ENCODE results near the gene ALPL. TPM values are rescaled to one million over a fixed set of nuclear protein-coding genes. Genes with fewer than 3 reads are reported as not detected.
A peak's percentile ranks its signal among the peaks of the same experiment; 100 is the strongest.

The ALPL gene
- total and polyA plus RNA-seq, 4 donors = 3.3 to 93.1 (median 40.7) TPM

DNA sequence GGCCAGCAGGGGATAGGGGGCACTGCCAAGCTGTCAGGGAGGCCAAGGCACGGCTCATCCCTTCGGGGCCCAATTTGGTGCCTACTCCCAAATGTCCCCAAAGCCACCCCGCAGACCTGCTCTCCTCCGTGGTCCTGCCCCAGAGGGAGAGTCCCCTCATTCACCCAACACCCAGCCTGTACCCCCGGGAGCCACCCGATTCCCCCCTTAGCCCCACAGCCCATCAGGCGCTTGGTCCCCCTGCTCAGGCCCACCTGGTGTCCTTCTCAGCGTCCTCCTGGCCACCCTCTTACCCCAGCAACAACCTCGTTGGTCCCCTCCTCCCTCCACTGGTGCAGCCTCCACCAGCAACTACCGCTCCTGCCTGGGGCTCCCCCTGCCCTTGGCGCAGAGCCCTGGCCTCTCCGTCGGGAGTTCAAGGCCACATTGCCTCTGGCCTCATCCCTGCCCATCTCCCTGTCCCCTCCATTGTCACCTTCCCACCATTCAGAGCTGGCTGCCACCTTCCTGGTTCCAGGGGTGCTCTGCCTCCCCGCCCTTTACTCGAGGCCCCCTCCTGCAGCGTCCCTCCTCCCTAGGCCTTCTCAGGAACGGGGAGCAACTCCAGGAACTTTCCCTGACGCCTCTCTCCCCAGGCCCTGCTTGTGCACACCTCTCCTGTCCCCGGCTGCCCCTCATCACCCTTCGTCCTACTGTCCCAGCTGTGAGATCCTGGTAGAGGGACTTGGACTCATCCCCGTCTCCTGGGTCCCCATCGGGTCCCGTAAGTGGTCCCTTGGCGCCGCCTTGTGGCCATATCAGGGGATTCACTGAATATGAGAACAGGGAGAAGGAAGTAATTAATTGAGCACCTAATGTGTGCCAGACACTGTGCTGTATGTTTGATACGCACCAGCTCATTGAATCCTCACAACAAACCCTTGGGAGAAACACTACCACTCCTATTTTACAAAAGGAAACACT lies 86.0 kb downstream of the ALPL start:
- H3K36me3 ChIP-seq (ENCODE audit: control insufficient read depth in 4 of 4, insufficient read depth in 3 of 4, low read depth in 1 of 4, low read length in 3 of 4) = peaks cover 0 to 4% (median 3%) of the 10 kb centered on the region in 4 donors
- DNase-seq (ENCODE audit: low spot score) = peak; percentile 74
- 61% methylated on average over 26 of the region's 26 CpGs for WGBS
- no peak overlapping the region for H3K4me3 ChIP-seq (ENCODE audit: low read depth in 1 of 3, low read length in 3 of 3)
- no peak overlapping the region for H3K27ac ChIP-seq (ENCODE audit: low read depth in 1 of 2, low read length in 2 of 2)
- no peak for TF ChIP-seq EGR1 (IDR thresholded peaks at IDR 0.05; ENCODE audit: low read depth in 2 of 2)
- TF ChIP-seq RXRA (IDR thresholded peaks at IDR 0.05) = no peak
- no peak for TF ChIP-seq YY1 (IDR thresholded peaks at IDR 0.05)
- no peak for TF ChIP-seq NR2F2 (IDR thresholded peaks at IDR 0.05)
- TF ChIP-seq, protein P1, sequence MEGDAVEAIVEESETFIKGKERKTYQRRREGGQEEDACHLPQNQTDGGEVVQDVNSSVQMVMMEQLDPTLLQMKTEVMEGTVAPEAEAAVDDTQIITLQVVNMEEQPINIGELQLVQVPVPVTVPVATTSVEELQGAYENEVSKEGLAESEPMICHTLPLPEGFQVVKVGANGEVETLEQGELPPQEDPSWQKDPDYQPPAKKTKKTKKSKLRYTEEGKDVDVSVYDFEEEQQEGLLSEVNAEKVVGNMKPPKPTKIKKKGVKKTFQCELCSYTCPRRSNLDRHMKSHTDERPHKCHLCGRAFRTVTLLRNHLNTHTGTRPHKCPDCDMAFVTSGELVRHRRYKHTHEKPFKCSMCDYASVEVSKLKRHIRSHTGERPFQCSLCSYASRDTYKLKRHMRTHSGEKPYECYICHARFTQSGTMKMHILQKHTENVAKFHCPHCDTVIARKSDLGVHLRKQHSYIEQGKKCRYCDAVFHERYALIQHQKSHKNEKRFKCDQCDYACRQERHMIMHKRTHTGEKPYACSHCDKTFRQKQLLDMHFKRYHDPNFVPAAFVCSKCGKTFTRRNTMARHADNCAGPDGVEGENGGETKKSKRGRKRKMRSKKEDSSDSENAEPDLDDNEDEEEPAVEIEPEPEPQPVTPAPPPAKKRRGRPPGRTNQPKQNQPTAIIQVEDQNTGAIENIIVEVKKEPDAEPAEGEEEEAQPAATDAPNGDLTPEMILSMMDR (IDR thresholded peaks at IDR 0.05; ENCODE audit: low read depth, low read length, missing input control) = peak; percentile 68
- TF ChIP-seq, protein P2, sequence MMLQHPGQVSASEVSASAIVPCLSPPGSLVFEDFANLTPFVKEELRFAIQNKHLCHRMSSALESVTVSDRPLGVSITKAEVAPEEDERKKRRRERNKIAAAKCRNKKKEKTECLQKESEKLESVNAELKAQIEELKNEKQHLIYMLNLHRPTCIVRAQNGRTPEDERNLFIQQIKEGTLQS (IDR thresholded peaks at IDR 0.05) = no peak
- TF ChIP-seq, protein P3, sequence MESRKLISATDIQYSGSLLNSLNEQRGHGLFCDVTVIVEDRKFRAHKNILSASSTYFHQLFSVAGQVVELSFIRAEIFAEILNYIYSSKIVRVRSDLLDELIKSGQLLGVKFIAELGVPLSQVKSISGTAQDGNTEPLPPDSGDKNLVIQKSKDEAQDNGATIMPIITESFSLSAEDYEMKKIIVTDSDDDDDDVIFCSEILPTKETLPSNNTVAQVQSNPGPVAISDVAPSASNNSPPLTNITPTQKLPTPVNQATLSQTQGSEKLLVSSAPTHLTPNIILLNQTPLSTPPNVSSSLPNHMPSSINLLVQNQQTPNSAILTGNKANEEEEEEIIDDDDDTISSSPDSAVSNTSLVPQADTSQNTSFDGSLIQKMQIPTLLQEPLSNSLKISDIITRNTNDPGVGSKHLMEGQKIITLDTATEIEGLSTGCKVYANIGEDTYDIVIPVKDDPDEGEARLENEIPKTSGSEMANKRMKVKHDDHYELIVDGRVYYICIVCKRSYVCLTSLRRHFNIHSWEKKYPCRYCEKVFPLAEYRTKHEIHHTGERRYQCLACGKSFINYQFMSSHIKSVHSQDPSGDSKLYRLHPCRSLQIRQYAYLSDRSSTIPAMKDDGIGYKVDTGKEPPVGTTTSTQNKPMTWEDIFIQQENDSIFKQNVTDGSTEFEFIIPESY (IDR thresholded peaks at IDR 0.05) = no peak
- TF ChIP-seq RAD21 (IDR thresholded peaks at IDR 0.05) = peak; percentile 86 to 89
- no peak overlapping the region for H3K9ac ChIP-seq (ENCODE audit: low read depth in 1 of 2, low read length in 2 of 2)
- H3K9me3 ChIP-seq (ENCODE audit: control insufficient read depth in 4 of 4, low read length in 3 of 4) = no peaks in the 10 kb centered on the region
- H3K4me1 ChIP-seq (ENCODE audit: control insufficient read depth in 4 of 4, insufficient read depth in 4 of 4, low read length in 3 of 4) = no peaks in the 10 kb centered on the region
- no peaks in the 10 kb centered on the region for H3K27me3 ChIP-seq (ENCODE audit: control insufficient read depth in 4 of 4, insufficient read depth in 4 of 4, low read length in 3 of 4)

DNA sequence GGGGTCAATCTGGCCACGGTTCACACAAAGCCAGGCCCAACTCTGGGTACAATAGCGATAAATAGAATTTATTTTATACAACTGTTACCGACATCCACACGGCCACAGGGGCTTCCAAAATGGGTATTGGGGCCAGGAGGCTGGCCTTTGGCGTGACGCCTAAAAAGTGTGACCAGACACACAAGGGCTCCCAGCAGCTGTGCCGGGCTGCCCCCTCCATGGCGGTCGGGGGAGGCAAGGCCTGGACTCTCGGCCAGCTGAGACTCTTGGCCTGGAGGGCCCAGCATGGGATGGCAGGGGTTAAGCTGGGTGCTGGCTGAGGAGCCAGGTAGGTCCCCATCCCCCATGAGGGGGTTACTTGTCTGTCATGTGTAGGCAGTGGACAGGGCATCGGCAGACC lies 87.0 kb downstream of the ALPL start:
- Histone ChIP-seq H3K4me1 (ENCODE audit: control insufficient read depth in 4 of 4, insufficient read depth in 4 of 4, low read length in 3 of 4) (no peaks in the 10 kb centered on the region), H3K36me3 (ENCODE audit: control insufficient read depth in 4 of 4, insufficient read depth in 3 of 4, low read depth in 1 of 4, low read length in 3 of 4) (peaks cover 0 to 4% (median 3%) of the 10 kb centered on the region in 4 donors), H3K9ac (ENCODE audit: low read depth in 1 of 2, low read length in 2 of 2) (no peak overlapping the region), H3K27ac (ENCODE audit: low read depth in 1 of 2, low read length in 2 of 2) (no peak overlapping the region), H3K9me3 (ENCODE audit: control insufficient read depth in 4 of 4, low read length in 3 of 4) (no peaks in the 10 kb centered on the region), H3K4me3 (ENCODE audit: low read depth in 1 of 3, low read length in 3 of 3) (no peak overlapping the region), H3K27me3 (ENCODE audit: control insufficient read depth in 4 of 4, insufficient read depth in 4 of 4, low read length in 3 of 4) (no peaks in the 10 kb centered on the region)
- DNase-seq (ENCODE audit: low spot score) = no peak
- 86% methylated on average over 11 of the region's 11 CpGs for WGBS
- TF ChIP-seq FOXA2 (IDR thresholded peaks at IDR 0.05) = no peak
- TF ChIP-seq HNF4A (conservative IDR thresholded peaks at IDR 0.05) = no peak
- no peak for TF ChIP-seq JUND (IDR thresholded peaks at IDR 0.05)
- TF ChIP-seq SP1 (IDR thresholded peaks at IDR 0.05) = no peak
- TF ChIP-seq, protein P4, sequence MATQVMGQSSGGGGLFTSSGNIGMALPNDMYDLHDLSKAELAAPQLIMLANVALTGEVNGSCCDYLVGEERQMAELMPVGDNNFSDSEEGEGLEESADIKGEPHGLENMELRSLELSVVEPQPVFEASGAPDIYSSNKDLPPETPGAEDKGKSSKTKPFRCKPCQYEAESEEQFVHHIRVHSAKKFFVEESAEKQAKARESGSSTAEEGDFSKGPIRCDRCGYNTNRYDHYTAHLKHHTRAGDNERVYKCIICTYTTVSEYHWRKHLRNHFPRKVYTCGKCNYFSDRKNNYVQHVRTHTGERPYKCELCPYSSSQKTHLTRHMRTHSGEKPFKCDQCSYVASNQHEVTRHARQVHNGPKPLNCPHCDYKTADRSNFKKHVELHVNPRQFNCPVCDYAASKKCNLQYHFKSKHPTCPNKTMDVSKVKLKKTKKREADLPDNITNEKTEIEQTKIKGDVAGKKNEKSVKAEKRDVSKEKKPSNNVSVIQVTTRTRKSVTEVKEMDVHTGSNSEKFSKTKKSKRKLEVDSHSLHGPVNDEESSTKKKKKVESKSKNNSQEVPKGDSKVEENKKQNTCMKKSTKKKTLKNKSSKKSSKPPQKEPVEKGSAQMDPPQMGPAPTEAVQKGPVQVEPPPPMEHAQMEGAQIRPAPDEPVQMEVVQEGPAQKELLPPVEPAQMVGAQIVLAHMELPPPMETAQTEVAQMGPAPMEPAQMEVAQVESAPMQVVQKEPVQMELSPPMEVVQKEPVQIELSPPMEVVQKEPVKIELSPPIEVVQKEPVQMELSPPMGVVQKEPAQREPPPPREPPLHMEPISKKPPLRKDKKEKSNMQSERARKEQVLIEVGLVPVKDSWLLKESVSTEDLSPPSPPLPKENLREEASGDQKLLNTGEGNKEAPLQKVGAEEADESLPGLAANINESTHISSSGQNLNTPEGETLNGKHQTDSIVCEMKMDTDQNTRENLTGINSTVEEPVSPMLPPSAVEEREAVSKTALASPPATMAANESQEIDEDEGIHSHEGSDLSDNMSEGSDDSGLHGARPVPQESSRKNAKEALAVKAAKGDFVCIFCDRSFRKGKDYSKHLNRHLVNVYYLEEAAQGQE (IDR thresholded peaks at IDR 0.05) = no peak
- TF ChIP-seq, protein P3 (IDR thresholded peaks at IDR 0.05) = no peak
- TF ChIP-seq, protein P5, sequence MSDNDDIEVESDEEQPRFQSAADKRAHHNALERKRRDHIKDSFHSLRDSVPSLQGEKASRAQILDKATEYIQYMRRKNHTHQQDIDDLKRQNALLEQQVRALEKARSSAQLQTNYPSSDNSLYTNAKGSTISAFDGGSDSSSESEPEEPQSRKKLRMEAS (IDR thresholded peaks at IDR 0.05) = no peak
- TF ChIP-seq, protein P2 (IDR thresholded peaks at IDR 0.05) = no peak
- no peak for TF ChIP-seq FOXA1 (IDR thresholded peaks at IDR 0.05)
- no peak for TF ChIP-seq RXRA (IDR thresholded peaks at IDR 0.05)
- TF ChIP-seq EGR1 (IDR thresholded peaks at IDR 0.05; ENCODE audit: low read depth in 2 of 2) = no peak
- TF ChIP-seq YY1 (IDR thresholded peaks at IDR 0.05) = no peak

All from liver (tissue), 9 donors.